HepG2 (cell line): ENCODE results near the gene SLC41A3. TPM values are rescaled to one million over a fixed set of nuclear protein-coding genes. Genes with fewer than 3 reads are reported as not detected.

Experiments
- ATAC-seq: fragments of 200-7000 bp; cut with Tn5 transposase; 3 replicates; pipeline ENCODE4 v1.9.1; 2020; ENCODE audit warnings: mild to moderate bottlenecking, moderate library complexity
- BruUV-seq: library from RNA; stranded (reverse); fragments of 400-500 nt; replicated peaks from 2 replicates; lab custom pipeline; 2021; lab: Mats Ljungman, UMichigan
- CTCF ChIA-PET: fragments of 300-600 bp; formaldehyde crosslinking; extraction: SDS; loops from one replicate; lab custom pipeline; 2021; ENCODE audit warnings: low total read pairs, inconsistent platforms, low intra/inter-chr PET ratio; lab: Yijun Ruan, JAX
- POLR2A ChIA-PET: fragments of 350-600 bp; sonication (Branson Sonifier 250); formaldehyde crosslinking; loops from one replicate; lab custom pipeline; 2020; ENCODE audit warnings: antibody characterized with exemption, inconsistent platforms; lab: Yijun Ruan, JAX
- DNase-seq: peaks from one replicate; pipeline ENCODE4 v3.0.0-alpha.2; 2015; ENCODE audit warnings: low spot score
- FAIRE-seq: peaks from 3 replicates; lab custom pipeline; 2011; peaks lifted over from hg19 to GRCh38; lab: Jason Lieb, UNC
- H2AFZ ChIP-seq: one replicate; pipeline ENCODE4 v1.6.1; 2011; ENCODE audit warnings: low read length, inconsistent platforms
- H3K27ac ChIP-seq: fragments of 300-600 bp; 3 replicates; pipeline ENCODE4 v1.8.0; 2011; ENCODE audit warnings: mixed run types, mild to moderate bottlenecking, mixed read lengths, low read length, inconsistent platforms; ENCODE audit not compliant: insufficient read depth; ENCODE audit errors: extremely low read length
- H3K27me3 ChIP-seq, 2 experiments: fragments of 200-600 bp in 1 of 2; 2 replicates in 1 of 2; 3 replicates in 1 of 2; pipeline versions ENCODE4 v1.6.0 to v1.8.0; 2011; ENCODE audit warnings: low read length in 2 of 2, mild to moderate bottlenecking in 2 of 2, moderate library complexity in 2 of 2, inconsistent platforms in 1 of 2; ENCODE audit not compliant: insufficient read depth in 2 of 2, control insufficient read depth in 1 of 2
- H3K36me3 ChIP-seq, 2 experiments: fragments of 200-600 bp in 1 of 2; replicated peaks in 1 of 2; 2 replicates in 1 of 2; 3 replicates in 1 of 2; pipeline versions ENCODE4 v1.5.1 to v1.8.0; 2011; ENCODE audit warnings: low read length in 2 of 2, inconsistent platforms in 1 of 2; ENCODE audit not compliant: insufficient read depth in 2 of 2, control insufficient read depth in 1 of 2
- H3K4me1 ChIP-seq: 2 replicates; pipeline ENCODE4 v1.5.1; 2012; ENCODE audit warnings: low read length, inconsistent platforms; ENCODE audit not compliant: insufficient read depth
- H3K4me2 ChIP-seq: 2 replicates; pipeline ENCODE4 v1.6.0; 2011; ENCODE audit warnings: low read depth, low read length, inconsistent platforms
- H3K4me3 ChIP-seq, 3 experiments: fragments of 200-600 bp in 1 of 3; sonication (generic), shearing (Covaris generic) in 1 of 3; replicated peaks in 1 of 3; 2 replicates each; pipeline ENCODE4 v1.5.1; 2011 to 2016; ENCODE audit warnings: low read length in 3 of 3, inconsistent platforms in 2 of 3, low read depth in 2 of 3, mild to moderate bottlenecking in 2 of 3, control low read depth in 1 of 3, mixed read lengths in 1 of 3; ENCODE audit not compliant: insufficient read depth in 1 of 3
- H3K79me2 ChIP-seq: one replicate; pipeline ENCODE4 v1.6.1; 2011; ENCODE audit warnings: low read length, inconsistent platforms; ENCODE audit not compliant: insufficient read depth
- H3K9ac ChIP-seq: 2 replicates; pipeline ENCODE4 v1.6.0; 2011; ENCODE audit warnings: mild to moderate bottlenecking, low read depth, low read length, inconsistent platforms; ENCODE audit not compliant: insufficient read depth
- H3K9me3 ChIP-seq: 2 replicates; pipeline ENCODE4 v1.5.1; 2012; ENCODE audit warnings: mild to moderate bottlenecking, low read length
- H4K20me1 ChIP-seq: 2 replicates; pipeline ENCODE4 v1.6.0; 2011; ENCODE audit warnings: inconsistent platforms, mild to moderate bottlenecking, low read length, moderate library complexity; ENCODE audit not compliant: insufficient read depth
- AKAP8 ChIP-seq: sonication (generic); formaldehyde crosslinking; IDR thresholded peaks from 2 replicates; pipeline ENCODE4 v1.5.1; 2020; ENCODE audit warnings: mild to moderate bottlenecking, missing genetic modification reagents
- IKZF5 ChIP-seq: IDR thresholded peaks from 2 replicates; pipeline ENCODE4 v1.6.1; 2018; ENCODE audit warnings: missing genetic modification reagents, mild to moderate bottlenecking, missing compliant biosample characterization
- MTA3 ChIP-seq: sonication (generic); formaldehyde crosslinking; IDR thresholded peaks from 2 replicates; pipeline ENCODE4 v1.4.0; 2020; ENCODE audit warnings: missing genetic modification reagents
- PHB2 ChIP-seq: fragments of 450-650 bp; IDR thresholded peaks from 2 replicates; pipeline ENCODE4 v1.6.1; 2018; ENCODE audit not compliant: partially characterized antibody
- PLSCR1 ChIP-seq: sonication (generic); formaldehyde crosslinking; IDR thresholded peaks from 2 replicates; pipeline ENCODE4 v1.5.0; 2020; ENCODE audit warnings: missing genetic modification reagents, mild to moderate bottlenecking, borderline replicate concordance
- TEAD3 ChIP-seq: optimal IDR thresholded peaks from 2 replicates; pipeline ENCODE3; 2016; ENCODE audit warnings: borderline replicate concordance
- WIZ ChIP-seq: sonication (generic); formaldehyde crosslinking; IDR thresholded peaks from 2 replicates; pipeline ENCODE4 v1.5.1; 2020; ENCODE audit warnings: mild to moderate bottlenecking, missing genetic modification reagents
- ZBTB39 ChIP-seq: sonication (generic); formaldehyde crosslinking; IDR thresholded peaks from 2 replicates; pipeline ENCODE4 v1.5.0; 2020; ENCODE audit warnings: missing genetic modification reagents
- ZBTB4 ChIP-seq: sonication (generic); formaldehyde crosslinking; IDR thresholded peaks from 2 replicates; pipeline ENCODE4 v1.4.0; 2020; ENCODE audit warnings: missing genetic modification reagents, mild to moderate bottlenecking, borderline replicate concordance
- ZNF292 ChIP-seq: sonication (generic); formaldehyde crosslinking; IDR thresholded peaks from 2 replicates; pipeline ENCODE4 v1.8.1; 2022; ENCODE audit warnings: mild to moderate bottlenecking, low read depth, missing genetic modification reagents, borderline replicate concordance
- ZNF414 ChIP-seq: sonication (generic); formaldehyde crosslinking; IDR thresholded peaks from 2 replicates; pipeline ENCODE4 v1.5.0; 2020; ENCODE audit warnings: missing genetic modification reagents
- ZNF737 ChIP-seq: sonication (generic); formaldehyde crosslinking; IDR thresholded peaks from 2 replicates; pipeline ENCODE4 v1.5.0; 2020; ENCODE audit warnings: missing genetic modification reagents, mild to moderate bottlenecking, borderline replicate concordance
- ZNF740 ChIP-seq: sonication (generic); formaldehyde crosslinking; IDR thresholded peaks from 2 replicates; pipeline ENCODE4 v1.4.0; 2020; ENCODE audit warnings: missing genetic modification reagents
- ZNF768 ChIP-seq: sonication (generic); formaldehyde crosslinking; IDR thresholded peaks from 2 replicates; pipeline ENCODE4 v1.4.0; 2020; ENCODE audit warnings: missing genetic modification reagents
- ZNF780A ChIP-seq: sonication (generic); formaldehyde crosslinking; IDR thresholded peaks from 2 replicates; pipeline ENCODE4 v1.8.0; 2022; ENCODE audit warnings: mild to moderate bottlenecking, missing genetic modification reagents, moderate library complexity
- ZSCAN12 ChIP-seq: sonication (generic); formaldehyde crosslinking; IDR thresholded peaks from 2 replicates; pipeline ENCODE4 v1.9.0; 2021; ENCODE audit warnings: mild to moderate bottlenecking, missing genetic modification reagents
- WGBS: methylation state at CpG from one replicate; pipeline ENCODE4 v1.1.6; 2017; ENCODE audit warnings: low lambda C conversion rate; 5-methylcytosine and 5-hydroxymethylcytosine counted together
- in situ Hi-C: cut with HindIII; loops from 2 replicates; pipeline ENCODE4 v1.10.0; 2017; ENCODE audit warnings: low pct_unique_long_range_greater_than_20kb; ENCODE audit not compliant: extremely low pct_ligation_motif_present
- intact Hi-C: fragments of 100-400 bp; cut with micrococcal nuclease; formaldehyde crosslinking; loops from one replicate; pipeline ENCODE4 v1.10.0; 2022; ENCODE audit not compliant: unreplicated experiment
- polyA plus RNA-seq, 8 experiments: library from polyadenylated mRNA; depleted of rRNA in 3 of 8; stranded (reverse) in 7 of 8; unstranded in 1 of 8; fragments of >200 nt; fragmentation: Illumina TruSeq in 4 of 8; extraction: Trizol in 4 of 8; gene quantifications; 2 replicates each; pipeline versions ENCODE4 v1.2.1 to v1.2.3, GENCODE V29; 2011 to 2016; ENCODE audit warnings: low read depth in 4 of 8, missing spikeins in 1 of 8, mixed read lengths in 1 of 8; ENCODE audit not compliant: insufficient read depth in 1 of 8
- total RNA-seq, 5 experiments: library from RNA; depleted of rRNA; stranded (reverse); fragments of >200 nt; fragmentation: Illumina TruSeq; extraction: Trizol; gene quantifications; 2 replicates each; pipeline ENCODE4 v1.2.3, GENCODE V29; 2016; ENCODE audit warnings: low read depth in 1 of 5

The SLC41A3 gene
- total and polyA plus RNA-seq, 2 of the 13 experiments (the other 11 are each of a cell fraction or from before 2014, with no cell fraction given), result 26.0 to 71.1 TPM

- POLR2A ChIA-PET, result no interaction called here
- TF ChIP-seq ZNF768 (CRISPR knock-in tag) (no peak), TEAD3 (CRISPR knock-in tag) (no peak), ZNF740 (CRISPR knock-in tag) (no peak), PHB2 (no peak), ZNF737 (CRISPR knock-in tag) (no peak), ZNF292 (CRISPR knock-in tag) (no peak), ZSCAN12 (CRISPR knock-in tag) (no peak), ZBTB39 (no peak), ZBTB4 (no peak), AKAP8 (CRISPR knock-in tag) (no peak), ZNF780A (no peak), IKZF5 (CRISPR knock-in tag) (no peak), ZNF414 (CRISPR knock-in tag) (no peak), WIZ (CRISPR knock-in tag) (no peak), PLSCR1 (no peak), MTA3 (CRISPR knock-in tag) (no peak)
Measured at GRCh38 chr3:126061301-126062032, 22.5 kb downstream of the SLC41A3 start.

More at GRCh38 chr3:126061301-126062032, 22.5 kb downstream of the SLC41A3 start:
- Histone ChIP-seq H2AFZ (no peak overlapping the region), H3K4me2 (no peak overlapping the region), H3K27me3 (no peaks in the 10 kb centered on the region), H4K20me1 (peaks cover 7% of the 10 kb centered on the region; the same call in 1 of the 2 replicates), H3K9ac (no peak overlapping the region), H3K4me3 (no peak overlapping the region), H3K36me3 (no peaks in the 10 kb centered on the region), H3K27ac (no peak overlapping the region), H3K9me3 (no peaks in the 10 kb centered on the region), H3K79me2 (no peaks in the 10 kb centered on the region), H3K4me1 (peaks cover 28% of the 10 kb centered on the region)
- in situ Hi-C loops (no loop called here), intact Hi-C loops (no loop called here)
- CTCF ChIA-PET, result no interaction called here
- no TSS peak for BruUV-seq
- 71% methylated on average over 8 of the region's 8 CpGs for WGBS
- FAIRE-seq (no peak), DNase-seq (no peak), ATAC-seq (no peak)
